ENCODE results near the gene DIPK1C.

DNA sequence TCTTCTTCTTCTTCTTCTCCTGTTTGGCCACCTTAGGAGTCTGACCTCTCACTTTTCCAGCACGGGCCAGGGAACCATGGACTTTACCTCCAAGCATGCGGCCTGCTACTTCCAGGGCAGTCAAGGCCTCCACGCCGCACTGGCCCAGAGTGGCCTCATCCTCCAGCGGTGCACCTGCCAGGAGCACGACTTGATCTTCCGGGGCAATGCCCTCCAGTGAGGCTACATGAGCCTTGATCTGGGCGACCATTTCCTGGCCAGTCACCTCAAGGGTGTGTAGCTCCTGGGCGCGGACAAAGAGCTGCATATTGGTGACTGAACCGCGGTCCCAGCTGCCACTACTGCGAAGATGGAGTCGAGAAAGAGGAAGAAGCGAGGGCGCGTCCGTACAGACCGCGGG lies 67.1 kb downstream of the DIPK1C start:
- TF ChIP-seq, protein P1, sequence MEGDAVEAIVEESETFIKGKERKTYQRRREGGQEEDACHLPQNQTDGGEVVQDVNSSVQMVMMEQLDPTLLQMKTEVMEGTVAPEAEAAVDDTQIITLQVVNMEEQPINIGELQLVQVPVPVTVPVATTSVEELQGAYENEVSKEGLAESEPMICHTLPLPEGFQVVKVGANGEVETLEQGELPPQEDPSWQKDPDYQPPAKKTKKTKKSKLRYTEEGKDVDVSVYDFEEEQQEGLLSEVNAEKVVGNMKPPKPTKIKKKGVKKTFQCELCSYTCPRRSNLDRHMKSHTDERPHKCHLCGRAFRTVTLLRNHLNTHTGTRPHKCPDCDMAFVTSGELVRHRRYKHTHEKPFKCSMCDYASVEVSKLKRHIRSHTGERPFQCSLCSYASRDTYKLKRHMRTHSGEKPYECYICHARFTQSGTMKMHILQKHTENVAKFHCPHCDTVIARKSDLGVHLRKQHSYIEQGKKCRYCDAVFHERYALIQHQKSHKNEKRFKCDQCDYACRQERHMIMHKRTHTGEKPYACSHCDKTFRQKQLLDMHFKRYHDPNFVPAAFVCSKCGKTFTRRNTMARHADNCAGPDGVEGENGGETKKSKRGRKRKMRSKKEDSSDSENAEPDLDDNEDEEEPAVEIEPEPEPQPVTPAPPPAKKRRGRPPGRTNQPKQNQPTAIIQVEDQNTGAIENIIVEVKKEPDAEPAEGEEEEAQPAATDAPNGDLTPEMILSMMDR (IDR thresholded peaks at IDR 0.05; ENCODE audit: insufficient read depth, low read length): no peak
- TF ChIP-seq POLR2AphosphoS5 (IDR thresholded peaks at IDR 0.05; ENCODE audit: low read depth): no peak

Data from HL-60 (cell line).